ENCODE results near the gene ZNF480.

- no peak for TF ChIP-seq ZNF276 (CRISPR knock-in tag; IDR thresholded peaks at IDR 0.05; ENCODE audit: low read depth)
- TF ChIP-seq STAT5B (CRISPR knock-in tag; IDR thresholded peaks at IDR 0.05) = no peak
- TF ChIP-seq EP300 (IDR thresholded peaks at IDR 0.05; ENCODE audit: low read depth in 2 of 2, low read length in 2 of 2) = no peak
- no peak for TF ChIP-seq EP300 (CRISPR knock-in tag; IDR thresholded peaks at IDR 0.05; ENCODE audit: borderline replicate concordance)
- TF ChIP-seq SMC3 (IDR thresholded peaks at IDR 0.05; ENCODE audit: low read length) = no peak
- TF ChIP-seq ZNF580 (CRISPR knock-in tag; IDR thresholded peaks at IDR 0.05; ENCODE audit: borderline replicate concordance, low read depth) = no peak
- TF ChIP-seq ETV5 (CRISPR knock-in tag; IDR thresholded peaks at IDR 0.05; ENCODE audit: borderline replicate concordance) = no peak
These were observed 38.8 kb downstream of the ZNF480 start for GRCh38 chr19:52335768-52336116.

All from HepG2 (cell line).